Measurements from ENCODE around the gene BIN2. TPM values are rescaled to one million over a fixed set of nuclear protein-coding genes. Genes with fewer than 3 reads are reported as not detected.

BIN2 gene
- total RNA-seq, 1 donor from 2014 or later, result not detected

DNA sequence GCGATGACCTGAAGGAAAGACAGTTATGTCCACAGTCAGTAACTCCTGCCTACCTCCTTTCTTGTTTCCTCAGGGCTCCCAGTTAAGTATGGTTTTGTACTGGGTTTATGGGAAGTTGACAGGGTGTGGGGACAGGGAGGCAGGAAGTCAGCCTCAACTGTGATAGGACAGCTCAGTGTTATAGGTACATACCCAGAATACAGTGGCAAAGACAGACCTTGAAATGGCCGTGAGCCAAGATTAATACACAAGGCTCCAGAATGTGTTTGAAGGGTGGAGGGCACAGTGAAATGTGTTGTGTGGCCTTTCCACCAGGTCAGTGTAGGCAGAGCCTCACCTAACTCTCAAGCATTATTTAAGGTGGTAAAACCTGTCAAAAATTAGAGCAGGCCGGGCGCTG is 4.6 kb upstream of the BIN2 start:
- no peak overlapping the region for H3K27ac Mint-ChIP-seq (ENCODE audit: unreplicated experiment)
- H3K27me3 Mint-ChIP-seq (ENCODE audit: unreplicated experiment), result peaks cover 5% of the 10 kb centered on the region
- TF ChIP-seq, protein P1, sequence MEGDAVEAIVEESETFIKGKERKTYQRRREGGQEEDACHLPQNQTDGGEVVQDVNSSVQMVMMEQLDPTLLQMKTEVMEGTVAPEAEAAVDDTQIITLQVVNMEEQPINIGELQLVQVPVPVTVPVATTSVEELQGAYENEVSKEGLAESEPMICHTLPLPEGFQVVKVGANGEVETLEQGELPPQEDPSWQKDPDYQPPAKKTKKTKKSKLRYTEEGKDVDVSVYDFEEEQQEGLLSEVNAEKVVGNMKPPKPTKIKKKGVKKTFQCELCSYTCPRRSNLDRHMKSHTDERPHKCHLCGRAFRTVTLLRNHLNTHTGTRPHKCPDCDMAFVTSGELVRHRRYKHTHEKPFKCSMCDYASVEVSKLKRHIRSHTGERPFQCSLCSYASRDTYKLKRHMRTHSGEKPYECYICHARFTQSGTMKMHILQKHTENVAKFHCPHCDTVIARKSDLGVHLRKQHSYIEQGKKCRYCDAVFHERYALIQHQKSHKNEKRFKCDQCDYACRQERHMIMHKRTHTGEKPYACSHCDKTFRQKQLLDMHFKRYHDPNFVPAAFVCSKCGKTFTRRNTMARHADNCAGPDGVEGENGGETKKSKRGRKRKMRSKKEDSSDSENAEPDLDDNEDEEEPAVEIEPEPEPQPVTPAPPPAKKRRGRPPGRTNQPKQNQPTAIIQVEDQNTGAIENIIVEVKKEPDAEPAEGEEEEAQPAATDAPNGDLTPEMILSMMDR (IDR thresholded peaks at IDR 0.05; ENCODE audit: partially characterized antibody, unreplicated experiment), result no peak
- no peaks in the 10 kb centered on the region for H3K36me3 Mint-ChIP-seq (ENCODE audit: unreplicated experiment)
- no peaks in the 10 kb centered on the region for H3K9me3 Mint-ChIP-seq (ENCODE audit: unreplicated experiment)
- no peaks in the 10 kb centered on the region for H3K4me1 Mint-ChIP-seq (ENCODE audit: low read depth, unreplicated experiment)
- no peak for DNase-seq
- no peak overlapping the region for H3K4me3 Mint-ChIP-seq (ENCODE audit: unreplicated experiment)

DNA sequence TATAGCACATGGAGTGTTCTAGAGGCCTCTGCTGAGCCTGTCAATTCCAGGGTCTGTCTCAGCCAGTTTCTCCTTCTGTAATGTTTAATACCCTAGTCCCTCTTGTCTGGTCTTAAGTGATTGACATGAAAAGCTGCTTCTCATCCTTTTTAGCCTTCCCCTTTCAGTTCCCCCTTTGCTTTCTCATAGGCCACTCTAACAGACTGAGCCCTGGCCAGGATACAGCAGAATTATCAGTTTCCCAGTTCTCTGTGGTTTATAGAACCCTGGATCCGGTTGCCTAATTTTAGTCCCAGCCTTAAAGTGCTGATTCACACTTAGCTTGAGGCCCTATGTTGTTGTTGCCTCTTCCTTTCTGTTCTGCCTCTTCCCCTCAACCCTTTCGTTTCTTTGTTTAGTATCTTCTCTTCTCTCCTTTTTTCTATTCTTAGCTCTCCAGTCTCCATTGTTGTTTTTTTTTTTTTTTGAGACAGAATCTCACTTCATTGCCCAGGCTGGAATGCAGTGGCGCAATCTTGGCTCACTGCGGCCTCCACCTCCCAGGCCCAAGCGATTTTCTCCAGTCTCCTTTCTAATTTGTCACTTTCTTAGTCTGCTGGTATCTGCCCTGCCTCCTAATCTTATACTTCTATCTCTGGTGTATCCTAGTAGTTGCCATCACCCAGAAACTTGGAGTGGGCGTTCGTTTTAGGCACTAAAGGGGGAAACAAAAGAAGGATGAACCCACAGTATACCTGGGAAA is 2.9 kb upstream of the BIN2 start:
- H3K4me1 Mint-ChIP-seq (ENCODE audit: low read depth, unreplicated experiment), result no peaks in the 10 kb centered on the region
- TF ChIP-seq, protein P1 (IDR thresholded peaks at IDR 0.05; ENCODE audit: partially characterized antibody, unreplicated experiment), result no peak
- H3K27me3 Mint-ChIP-seq (ENCODE audit: unreplicated experiment), result peaks cover 5% of the 10 kb centered on the region
- no peak overlapping the region for H3K4me3 Mint-ChIP-seq (ENCODE audit: unreplicated experiment)
- H3K27ac Mint-ChIP-seq (ENCODE audit: unreplicated experiment), result no peak overlapping the region
- H3K9me3 Mint-ChIP-seq (ENCODE audit: unreplicated experiment), result no peaks in the 10 kb centered on the region
- no peaks in the 10 kb centered on the region for H3K36me3 Mint-ChIP-seq (ENCODE audit: unreplicated experiment)
- no peak for DNase-seq

DNA sequence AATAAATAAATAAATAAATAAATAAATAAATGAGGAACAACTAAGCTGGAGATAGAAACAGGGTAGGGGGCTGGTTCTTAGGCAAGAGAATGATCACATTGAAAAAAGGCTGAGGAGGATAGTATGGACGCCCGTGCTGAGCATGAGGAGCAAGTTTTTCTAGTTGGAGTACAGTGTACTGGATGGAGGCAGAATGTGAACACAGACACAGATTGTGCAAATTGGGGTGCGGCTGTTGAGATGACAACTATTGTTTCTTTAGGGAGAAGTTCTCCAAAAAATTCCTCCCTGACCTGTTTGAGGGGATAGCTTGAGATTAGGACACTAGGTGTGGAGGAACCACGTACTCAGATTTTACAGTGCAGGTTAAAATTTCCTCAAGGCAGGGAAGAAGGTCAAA is 979 bp upstream of the BIN2 start:
- DNase-seq, result no peak
- Mint-ChIP-seq H3K9me3 (ENCODE audit: unreplicated experiment) (no peaks in the 10 kb centered on the region), H3K36me3 (ENCODE audit: unreplicated experiment) (no peaks in the 10 kb centered on the region), H3K4me1 (ENCODE audit: low read depth, unreplicated experiment) (no peaks in the 10 kb centered on the region), H3K27ac (ENCODE audit: unreplicated experiment) (no peak overlapping the region), H3K27me3 (ENCODE audit: unreplicated experiment) (peaks cover 5% of the 10 kb centered on the region), H3K4me3 (ENCODE audit: unreplicated experiment) (no peak overlapping the region)
- TF ChIP-seq, protein P1 (IDR thresholded peaks at IDR 0.05; ENCODE audit: partially characterized antibody, unreplicated experiment), result no peak

DNA sequence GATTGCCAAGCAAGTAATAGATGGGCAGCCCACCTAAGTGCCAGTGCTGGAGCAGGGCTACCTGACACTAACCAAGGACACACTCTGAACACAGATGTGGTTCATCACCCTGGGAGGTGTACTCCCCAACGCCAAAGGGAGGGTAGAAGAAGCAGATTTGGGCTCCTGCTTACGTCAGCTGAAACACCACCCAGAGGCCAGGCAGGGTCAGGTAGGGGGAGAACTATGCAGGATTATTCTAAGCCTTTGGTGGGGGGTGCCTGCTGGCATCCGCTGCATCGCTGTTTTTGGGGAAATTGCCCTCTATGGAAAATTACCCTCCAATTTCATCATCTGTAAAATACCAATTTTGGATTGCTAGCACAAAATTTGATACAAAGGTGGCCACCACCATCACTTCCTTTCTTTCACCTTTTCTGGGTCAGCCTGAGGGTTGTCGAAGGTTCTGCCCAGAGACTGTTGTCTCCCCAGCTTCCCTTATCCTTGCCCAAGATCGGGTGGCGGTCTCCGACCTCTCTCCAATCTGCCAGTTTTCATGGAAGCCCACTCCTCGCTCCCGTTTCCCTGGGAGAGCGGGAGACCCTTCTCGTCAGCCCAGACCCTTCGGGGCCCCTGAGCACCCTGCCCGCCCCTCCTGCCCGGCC is 535 bp downstream of the BIN2 start:
- DNase-seq, result no peak
- TF ChIP-seq, protein P1 (IDR thresholded peaks at IDR 0.05; ENCODE audit: partially characterized antibody, unreplicated experiment), result no peak
- H3K9me3 Mint-ChIP-seq (ENCODE audit: unreplicated experiment), result no peaks in the 10 kb centered on the region
- no peaks in the 10 kb centered on the region for H3K36me3 Mint-ChIP-seq (ENCODE audit: unreplicated experiment)
- H3K27me3 Mint-ChIP-seq (ENCODE audit: unreplicated experiment), result peaks cover 5% of the 10 kb centered on the region
- no peak overlapping the region for H3K27ac Mint-ChIP-seq (ENCODE audit: unreplicated experiment)
- no peak overlapping the region for H3K4me3 Mint-ChIP-seq (ENCODE audit: unreplicated experiment)
- no peaks in the 10 kb centered on the region for H3K4me1 Mint-ChIP-seq (ENCODE audit: low read depth, unreplicated experiment)

DNA sequence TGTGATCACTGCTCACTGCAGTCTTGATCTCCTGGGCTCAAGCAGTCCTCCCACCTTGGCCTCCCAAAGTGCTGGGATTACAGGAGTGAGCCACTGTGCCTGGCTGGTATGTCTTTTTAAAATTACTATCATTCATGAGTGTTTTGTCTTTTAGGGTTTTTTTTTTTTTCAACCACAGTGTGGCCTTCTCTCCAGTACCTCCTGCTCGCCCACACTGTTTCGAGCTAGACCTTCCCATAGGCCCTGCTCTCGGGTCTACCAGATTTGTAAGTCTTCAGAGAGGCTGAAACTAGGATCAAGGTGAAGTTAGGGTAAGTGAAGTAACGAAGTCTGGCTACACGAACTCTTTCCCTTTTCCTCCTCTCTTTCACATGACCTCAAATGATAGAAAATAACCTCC is 1.5 kb downstream of the BIN2 start:
- DNase-seq, result no peak
- peaks cover 5% of the 10 kb centered on the region for H3K27me3 Mint-ChIP-seq (ENCODE audit: unreplicated experiment)
- H3K4me3 Mint-ChIP-seq (ENCODE audit: unreplicated experiment), result no peak overlapping the region
- no peaks in the 10 kb centered on the region for H3K9me3 Mint-ChIP-seq (ENCODE audit: unreplicated experiment)
- no peaks in the 10 kb centered on the region for H3K4me1 Mint-ChIP-seq (ENCODE audit: low read depth, unreplicated experiment)
- TF ChIP-seq, protein P1 (IDR thresholded peaks at IDR 0.05; ENCODE audit: partially characterized antibody, unreplicated experiment), result no peak
- H3K27ac Mint-ChIP-seq (ENCODE audit: unreplicated experiment), result no peak overlapping the region
- H3K36me3 Mint-ChIP-seq (ENCODE audit: unreplicated experiment), result no peaks in the 10 kb centered on the region
